Measurements from ENCODE around the gene CMPK1. TPM values are rescaled to one million over a fixed set of nuclear protein-coding genes. Genes with fewer than 3 reads are reported as not detected.
A peak's percentile ranks its signal among the peaks of the same experiment; 100 is the strongest.

CMPK1 gene
- total RNA-seq, 1 donor from 2014 or later, result 105 TPM

DNA sequence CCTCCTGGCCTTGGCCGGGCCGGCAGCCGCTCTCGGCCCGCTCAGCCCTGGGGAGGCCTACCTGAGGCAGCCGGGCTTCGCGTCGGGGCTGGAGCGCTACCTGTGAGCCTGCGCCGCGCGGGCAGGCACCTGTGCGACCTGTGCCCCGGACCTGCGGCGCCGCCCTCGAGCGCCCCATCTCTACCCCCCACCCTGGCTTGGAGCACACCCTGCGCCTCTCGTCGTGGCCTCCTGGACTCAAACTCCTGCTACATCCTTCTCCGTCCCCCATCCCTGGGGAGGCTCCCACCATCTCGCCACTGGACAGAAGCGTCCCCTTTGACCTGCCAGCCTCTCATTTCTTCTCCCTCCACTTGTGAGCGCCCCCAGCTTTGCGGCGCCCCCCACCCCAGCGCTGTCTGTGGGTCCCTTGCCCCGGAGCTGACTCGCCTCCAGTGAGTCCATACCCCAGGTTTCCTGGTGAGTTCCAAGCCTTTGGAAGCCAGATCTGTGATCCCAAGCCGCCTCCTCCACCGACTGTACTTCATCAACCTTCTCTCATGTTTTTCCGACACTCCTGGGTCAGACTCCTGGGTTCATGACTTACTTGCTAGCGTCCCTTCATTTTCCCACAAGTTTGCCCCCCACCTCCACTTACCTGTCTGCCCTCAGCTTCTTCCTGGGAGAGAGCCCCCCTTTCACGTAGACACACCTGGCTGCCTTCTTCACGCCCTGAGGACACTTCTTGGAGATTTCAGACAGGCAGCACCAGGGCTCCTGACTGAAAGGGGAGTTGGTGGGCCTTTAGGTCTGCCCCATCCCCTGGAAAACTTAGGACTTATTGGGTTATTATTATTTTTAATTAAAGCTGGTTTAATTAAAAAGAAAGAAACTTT, 83.8 kb downstream of the CMPK1 start:
- Mint-ChIP-seq H3K4me1 (ENCODE audit: unreplicated experiment) (peaks cover 1% of the 10 kb centered on the region), H3K27me3 (ENCODE audit: unreplicated experiment) (peaks cover 19% of the 10 kb centered on the region), H3K4me3 (ENCODE audit: unreplicated experiment) (peak overlapping the region; percentile 60), H3K9me3 (ENCODE audit: unreplicated experiment) (no peaks in the 10 kb centered on the region), H3K36me3 (ENCODE audit: unreplicated experiment) (no peaks in the 10 kb centered on the region), H3K27ac (ENCODE audit: unreplicated experiment) (no peak overlapping the region)
- TF ChIP-seq, protein P1, sequence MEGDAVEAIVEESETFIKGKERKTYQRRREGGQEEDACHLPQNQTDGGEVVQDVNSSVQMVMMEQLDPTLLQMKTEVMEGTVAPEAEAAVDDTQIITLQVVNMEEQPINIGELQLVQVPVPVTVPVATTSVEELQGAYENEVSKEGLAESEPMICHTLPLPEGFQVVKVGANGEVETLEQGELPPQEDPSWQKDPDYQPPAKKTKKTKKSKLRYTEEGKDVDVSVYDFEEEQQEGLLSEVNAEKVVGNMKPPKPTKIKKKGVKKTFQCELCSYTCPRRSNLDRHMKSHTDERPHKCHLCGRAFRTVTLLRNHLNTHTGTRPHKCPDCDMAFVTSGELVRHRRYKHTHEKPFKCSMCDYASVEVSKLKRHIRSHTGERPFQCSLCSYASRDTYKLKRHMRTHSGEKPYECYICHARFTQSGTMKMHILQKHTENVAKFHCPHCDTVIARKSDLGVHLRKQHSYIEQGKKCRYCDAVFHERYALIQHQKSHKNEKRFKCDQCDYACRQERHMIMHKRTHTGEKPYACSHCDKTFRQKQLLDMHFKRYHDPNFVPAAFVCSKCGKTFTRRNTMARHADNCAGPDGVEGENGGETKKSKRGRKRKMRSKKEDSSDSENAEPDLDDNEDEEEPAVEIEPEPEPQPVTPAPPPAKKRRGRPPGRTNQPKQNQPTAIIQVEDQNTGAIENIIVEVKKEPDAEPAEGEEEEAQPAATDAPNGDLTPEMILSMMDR (IDR thresholded peaks at IDR 0.05), result no peak
- no peak for DNase-seq (ENCODE audit: extremely low spot score, unreplicated experiment)

DNA sequence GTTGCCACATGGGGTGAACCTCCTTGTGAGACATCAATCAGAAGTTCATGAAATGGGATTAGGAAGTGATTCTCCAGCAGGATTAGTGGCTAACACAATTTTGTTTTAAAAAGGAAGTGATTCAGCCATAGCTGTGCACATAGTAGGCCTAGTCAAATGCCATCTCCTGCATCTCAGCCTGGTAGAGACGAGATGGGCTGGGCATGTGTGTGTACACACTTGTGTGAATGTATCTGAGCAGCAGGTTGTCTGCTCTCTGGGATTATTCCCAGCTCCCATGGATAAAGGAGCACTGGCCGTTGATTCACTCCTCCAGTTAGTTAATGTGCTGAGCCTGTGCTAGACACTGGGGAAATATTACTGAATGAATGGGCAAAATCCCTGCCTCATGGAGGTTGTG, 84.5 kb downstream of the CMPK1 start:
- Mint-ChIP-seq H3K36me3 (ENCODE audit: unreplicated experiment) (no peaks in the 10 kb centered on the region), H3K4me3 (ENCODE audit: unreplicated experiment) (no peak overlapping the region), H3K9me3 (ENCODE audit: unreplicated experiment) (no peaks in the 10 kb centered on the region), H3K27me3 (ENCODE audit: unreplicated experiment) (peaks cover 19% of the 10 kb centered on the region), H3K27ac (ENCODE audit: unreplicated experiment) (no peak overlapping the region), H3K4me1 (ENCODE audit: unreplicated experiment) (peaks cover 1% of the 10 kb centered on the region)
- no peak for DNase-seq (ENCODE audit: extremely low spot score, unreplicated experiment)
- TF ChIP-seq, protein P1 (IDR thresholded peaks at IDR 0.05), result no peak

DNA sequence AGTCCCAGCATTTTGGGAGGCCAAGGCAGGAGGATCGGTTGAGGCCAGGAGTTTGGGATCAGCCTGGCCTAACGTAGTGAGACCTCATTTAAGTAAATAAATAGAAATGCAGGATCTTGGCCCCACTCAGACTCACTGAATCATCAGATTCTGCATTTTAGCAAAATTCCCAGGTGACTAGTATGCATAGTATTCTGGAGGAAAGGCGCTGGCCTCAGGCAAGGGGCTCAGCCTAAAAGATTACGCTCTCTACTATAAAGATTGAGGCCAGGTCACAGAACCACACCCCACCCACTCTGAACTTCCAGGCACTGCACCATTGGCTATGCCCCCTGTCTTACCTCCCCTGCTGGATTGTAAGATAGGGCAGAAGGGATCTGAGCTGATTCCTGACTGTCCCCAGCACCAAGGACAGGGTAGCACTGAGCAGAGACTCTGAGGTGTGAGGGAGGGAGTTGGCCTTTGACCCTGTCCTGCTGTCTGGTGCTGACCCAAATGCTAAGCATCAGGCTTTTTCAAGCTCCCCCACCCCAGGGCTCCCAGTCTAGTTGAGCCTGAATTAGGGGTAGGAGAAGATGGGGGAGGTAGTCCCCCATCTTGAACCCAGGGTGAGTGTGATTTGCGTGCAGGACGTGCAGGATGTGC, 85.2 kb downstream of the CMPK1 start:
- no peaks in the 10 kb centered on the region for H3K9me3 Mint-ChIP-seq (ENCODE audit: unreplicated experiment)
- no peak overlapping the region for H3K27ac Mint-ChIP-seq (ENCODE audit: unreplicated experiment)
- peaks cover 1% of the 10 kb centered on the region for H3K4me1 Mint-ChIP-seq (ENCODE audit: unreplicated experiment)
- no peak for DNase-seq (ENCODE audit: extremely low spot score, unreplicated experiment)
- H3K27me3 Mint-ChIP-seq (ENCODE audit: unreplicated experiment), result peaks cover 19% of the 10 kb centered on the region
- TF ChIP-seq, protein P1 (IDR thresholded peaks at IDR 0.05), result no peak
- H3K4me3 Mint-ChIP-seq (ENCODE audit: unreplicated experiment), result no peak overlapping the region
- no peaks in the 10 kb centered on the region for H3K36me3 Mint-ChIP-seq (ENCODE audit: unreplicated experiment)

DNA sequence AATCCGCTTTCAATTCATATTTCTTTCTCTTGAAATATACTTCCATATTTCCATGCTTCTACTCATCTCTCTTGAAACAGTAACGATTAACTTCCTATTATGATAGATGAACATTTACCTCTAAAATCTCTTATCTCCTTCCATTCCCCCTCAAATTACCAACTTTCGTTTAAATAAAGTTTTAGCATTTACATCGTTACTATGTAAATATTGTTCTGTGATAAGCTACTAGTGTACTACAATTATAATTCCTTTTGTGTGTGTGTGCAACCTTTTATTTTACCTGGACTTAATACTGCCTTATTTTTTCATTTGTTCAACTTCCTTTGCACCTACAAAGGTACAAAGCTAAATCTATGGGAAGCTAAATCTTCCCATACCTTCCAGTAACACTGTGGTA, 87.0 kb downstream of the CMPK1 start:
- TF ChIP-seq, protein P1 (IDR thresholded peaks at IDR 0.05), result no peak
- Mint-ChIP-seq H3K27me3 (ENCODE audit: unreplicated experiment) (peaks cover 15% of the 10 kb centered on the region), H3K4me1 (ENCODE audit: unreplicated experiment) (peaks cover 6% of the 10 kb centered on the region), H3K27ac (ENCODE audit: unreplicated experiment) (no peak overlapping the region), H3K36me3 (ENCODE audit: unreplicated experiment) (no peaks in the 10 kb centered on the region), H3K9me3 (ENCODE audit: unreplicated experiment) (no peaks in the 10 kb centered on the region), H3K4me3 (ENCODE audit: unreplicated experiment) (no peak overlapping the region)
- no peak for DNase-seq (ENCODE audit: extremely low spot score, unreplicated experiment)

DNA sequence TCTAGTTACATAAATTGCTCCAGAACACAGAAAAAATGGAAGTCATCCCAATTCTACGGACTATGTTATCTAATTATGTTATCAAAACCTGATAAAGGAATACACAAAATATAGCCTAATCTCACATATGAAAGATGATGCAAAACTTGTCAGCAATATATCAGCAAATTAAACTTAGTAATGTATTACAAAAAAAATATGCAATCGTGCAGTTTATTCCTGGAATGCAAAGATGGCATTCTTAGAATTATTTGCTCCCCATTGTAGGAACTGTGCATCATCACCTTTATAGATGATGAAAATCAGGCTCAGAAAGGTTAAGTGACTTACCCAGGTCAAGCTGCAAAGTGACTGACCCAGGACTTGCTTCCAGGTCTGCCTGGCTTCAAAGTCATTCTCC, 90.3 kb downstream of the CMPK1 start:
- Mint-ChIP-seq H3K36me3 (ENCODE audit: unreplicated experiment) (no peaks in the 10 kb centered on the region), H3K4me1 (ENCODE audit: unreplicated experiment) (peaks cover 5% of the 10 kb centered on the region)

More for the DNA sequence above, 90.3 kb downstream of the CMPK1 start:
- H3K27ac Mint-ChIP-seq (ENCODE audit: unreplicated experiment), result no peak overlapping the region
- no peak overlapping the region for H3K4me3 Mint-ChIP-seq (ENCODE audit: unreplicated experiment)
- no peaks in the 10 kb centered on the region for H3K27me3 Mint-ChIP-seq (ENCODE audit: unreplicated experiment)
- TF ChIP-seq, protein P1 (IDR thresholded peaks at IDR 0.05), result no peak
- H3K9me3 Mint-ChIP-seq (ENCODE audit: unreplicated experiment), result no peaks in the 10 kb centered on the region
- no peak for DNase-seq (ENCODE audit: extremely low spot score, unreplicated experiment)
